Stimulated activated CD4-positive, alpha-beta T cell treated with anti-CD3 and anti-CD28 coated beads, Interleukin-1b, Interleukin-23, amount 100 ng/mL, for 4 hours (primary cell): ENCODE measurements around the gene CAPRIN2.

ENCODE experiments used
- DNase-seq, 2 donors: peaks; one replicate each; pipeline ENCODE4 v3.0.0-alpha.2; 2020; ENCODE audit warnings: low read depth in 2 of 2

CAPRIN2 gene

GRCh38 chr12:30764251-30764650, 9.5 kb upstream of the CAPRIN2 start:
- DNase-seq, result no peak

- no peak for DNase-seq
Measured at GRCh38 chr12:30763053-30763452, 8.3 kb upstream of the CAPRIN2 start.

GRCh38 chr12:30761730-30762129, 7.0 kb upstream of the CAPRIN2 start:
- no peak for DNase-seq

GRCh38 chr12:30757316-30757715, 2.6 kb upstream of the CAPRIN2 start:
- no peak for DNase-seq

- no peak for DNase-seq
Measured at GRCh38 chr12:30756074-30756473, 1.3 kb upstream of the CAPRIN2 start.

GRCh38 chr12:30755395-30755762, 628 bp upstream of the CAPRIN2 start:
- DNase-seq, result no peak

- DNase-seq, result no peak
Measured at GRCh38 chr12:30754383-30754749, 385 bp downstream of the CAPRIN2 start.

- no peak for DNase-seq
Measured at GRCh38 chr12:30753751-30754382, 884 bp downstream of the CAPRIN2 start.

GRCh38 chr12:30753233-30753632, 1.5 kb downstream of the CAPRIN2 start:
- no peak for DNase-seq

GRCh38 chr12:30752255-30752654, 2.5 kb downstream of the CAPRIN2 start:
- DNase-seq, result no peak

GRCh38 chr12:30748147-30748546, 6.6 kb downstream of the CAPRIN2 start:
- DNase-seq, result no peak

- DNase-seq, result no peak
Measured at GRCh38 chr12:30746190-30746589, 8.6 kb downstream of the CAPRIN2 start.

GRCh38 chr12:30744321-30744720, 10.4 kb downstream of the CAPRIN2 start:
- DNase-seq, result no peak

- DNase-seq, result no peak
Measured at GRCh38 chr12:30740274-30740673, 14.5 kb downstream of the CAPRIN2 start.

GRCh38 chr12:30739020-30739419, 15.7 kb downstream of the CAPRIN2 start:
- no peak for DNase-seq

GRCh38 chr12:30732954-30733637, 21.7 kb downstream of the CAPRIN2 start:
- no peak for DNase-seq

- no peak for DNase-seq
Measured at GRCh38 chr12:30730011-30730410, 24.7 kb downstream of the CAPRIN2 start.

GRCh38 chr12:30729547-30729946, 25.2 kb downstream of the CAPRIN2 start:
- no peak for DNase-seq

GRCh38 chr12:30726647-30727046, 28.1 kb downstream of the CAPRIN2 start:
- DNase-seq, result no peak

- DNase-seq, result no peak
Measured at GRCh38 chr12:30725739-30726138, 29.0 kb downstream of the CAPRIN2 start.

- no peak for DNase-seq
Measured at GRCh38 chr12:30719060-30719459, 35.7 kb downstream of the CAPRIN2 start.

GRCh38 chr12:30707613-30708342, 47.0 kb downstream of the CAPRIN2 start:
- no peak for DNase-seq

- no peak for DNase-seq
Measured at GRCh38 chr12:30706476-30706875, 48.3 kb downstream of the CAPRIN2 start.
